ENCODE data around the gene DSCAM.

Gene DSCAM

GRCh38 chr21:39965026-39965425 is 881.9 kb downstream of the DSCAM start:
- TF ChIP-seq FOXM1 (IDR thresholded peaks at IDR 0.05; ENCODE audit: borderline replicate concordance, low read depth) (no peak), TCF12 (IDR thresholded peaks at IDR 0.05; ENCODE audit: low read depth) (no peak), TAF1 (IDR thresholded peaks at IDR 0.05; ENCODE audit: low read depth) (no peak), CREB1 (IDR thresholded peaks at IDR 0.05; ENCODE audit: low read depth) (no peak), REST (IDR thresholded peaks at IDR 0.05; ENCODE audit: low read depth) (no peak), TEAD4 (IDR thresholded peaks at IDR 0.05) (no peak), EGR1 (IDR thresholded peaks at IDR 0.05) (no peak)

- TF ChIP-seq TEAD4 (IDR thresholded peaks at IDR 0.05) (no peak), EGR1 (IDR thresholded peaks at IDR 0.05) (no peak), RAD21 (IDR thresholded peaks at IDR 0.05; ENCODE audit: low read depth) (no peak), TAF1 (IDR thresholded peaks at IDR 0.05; ENCODE audit: low read depth) (no peak), NFIC (IDR thresholded peaks at IDR 0.05) (no peak), REST (IDR thresholded peaks at IDR 0.05; ENCODE audit: low read depth) (no peak), USF1 (IDR thresholded peaks at IDR 0.05) (no peak), EP300 (IDR thresholded peaks at IDR 0.05; ENCODE audit: borderline replicate concordance) (no peak), TCF12 (IDR thresholded peaks at IDR 0.05; ENCODE audit: low read depth) (no peak), MAX (IDR thresholded peaks at IDR 0.05) (no peak), ZBTB7A (IDR thresholded peaks at IDR 0.05; ENCODE audit: low read depth) (no peak), YY1 (IDR thresholded peaks at IDR 0.05; ENCODE audit: low read depth) (no peak), CEBPB (IDR thresholded peaks at IDR 0.05) (no peak), CREB1 (IDR thresholded peaks at IDR 0.05; ENCODE audit: low read depth) (no peak), FOXM1 (IDR thresholded peaks at IDR 0.05; ENCODE audit: borderline replicate concordance, low read depth) (no peak)
These were observed 885.7 kb downstream of the DSCAM start for GRCh38 chr21:39961251-39961650.

Data from Ishikawa (cell line).